HG03442 (cell line): Measurements from ENCODE around the gene NUDCD3.
"Not testable (repeated sequence)": the region's sequence is repeated elsewhere in the genome, so short reads cannot be mapped to it uniquely, and the experiment has no call there.

Experiments
- ATAC-seq: cut with Tn5 transposase; IDR thresholded peaks from one replicate; pipeline ENCODE4 v1.9.1; 2021; ENCODE audit warnings: mild to moderate bottlenecking, moderate library complexity; ENCODE audit not compliant: unreplicated experiment

NUDCD3 gene

GRCh38 chr7:44518761-44519160 lies 28.3 kb upstream of the NUDCD3 start:
- ATAC-seq: no peak

- ATAC-seq: no peak
Measured at GRCh38 chr7:44517175-44517574, 26.7 kb upstream of the NUDCD3 start.

DNA sequence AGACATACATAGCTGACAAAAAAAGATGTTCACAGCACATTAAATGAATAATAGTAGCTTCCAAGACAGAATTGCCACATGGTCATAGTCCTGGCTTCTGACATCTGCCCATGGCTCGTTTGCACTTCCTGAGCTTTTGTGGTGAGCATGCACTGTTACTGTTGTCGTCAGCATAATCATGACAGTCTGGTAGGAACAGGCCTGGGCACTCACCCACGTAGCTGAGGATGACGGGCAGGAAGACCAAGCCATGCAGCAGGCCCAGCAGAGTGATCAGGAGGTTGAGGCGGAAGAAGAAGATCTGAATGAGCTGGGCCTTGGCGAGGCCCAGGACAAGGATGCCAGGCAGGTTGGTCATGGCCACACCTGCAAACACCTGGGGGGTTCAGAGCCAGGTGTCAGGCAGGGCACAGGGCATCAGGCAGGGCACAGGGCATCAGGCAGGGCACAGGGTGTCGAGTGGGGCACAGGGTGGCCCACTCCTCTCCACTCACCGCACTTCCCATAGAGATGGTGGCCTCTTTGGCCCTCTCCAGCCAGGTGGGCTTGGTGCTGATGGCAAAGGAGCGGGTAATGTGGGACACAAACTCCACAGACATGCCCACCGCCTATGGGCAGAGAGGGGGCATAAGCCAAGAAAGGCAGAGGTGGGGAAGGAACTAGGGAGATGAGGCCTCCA lies 25.3 kb upstream of the NUDCD3 start:
- ATAC-seq: no peak

DNA sequence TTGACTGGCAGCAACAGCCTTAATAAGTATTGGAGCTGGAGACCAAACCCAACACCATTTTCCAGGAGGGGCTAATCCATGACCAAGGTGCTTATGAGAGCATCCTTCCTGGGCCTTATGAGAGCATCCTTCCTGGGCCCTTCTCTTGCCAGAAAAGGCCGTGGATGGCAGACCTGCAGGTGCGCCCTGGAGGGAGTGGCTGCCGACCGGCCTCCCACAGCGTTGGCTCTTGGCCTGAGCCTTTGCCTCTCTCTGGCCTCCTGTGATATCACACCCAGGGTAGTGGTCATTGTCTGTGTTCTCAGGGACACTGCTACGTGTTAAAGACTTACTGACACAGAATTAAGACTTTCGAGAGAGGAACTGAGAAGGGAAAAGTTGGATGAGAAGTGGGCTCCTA lies 22.3 kb upstream of the NUDCD3 start:
- no peak for ATAC-seq

DNA sequence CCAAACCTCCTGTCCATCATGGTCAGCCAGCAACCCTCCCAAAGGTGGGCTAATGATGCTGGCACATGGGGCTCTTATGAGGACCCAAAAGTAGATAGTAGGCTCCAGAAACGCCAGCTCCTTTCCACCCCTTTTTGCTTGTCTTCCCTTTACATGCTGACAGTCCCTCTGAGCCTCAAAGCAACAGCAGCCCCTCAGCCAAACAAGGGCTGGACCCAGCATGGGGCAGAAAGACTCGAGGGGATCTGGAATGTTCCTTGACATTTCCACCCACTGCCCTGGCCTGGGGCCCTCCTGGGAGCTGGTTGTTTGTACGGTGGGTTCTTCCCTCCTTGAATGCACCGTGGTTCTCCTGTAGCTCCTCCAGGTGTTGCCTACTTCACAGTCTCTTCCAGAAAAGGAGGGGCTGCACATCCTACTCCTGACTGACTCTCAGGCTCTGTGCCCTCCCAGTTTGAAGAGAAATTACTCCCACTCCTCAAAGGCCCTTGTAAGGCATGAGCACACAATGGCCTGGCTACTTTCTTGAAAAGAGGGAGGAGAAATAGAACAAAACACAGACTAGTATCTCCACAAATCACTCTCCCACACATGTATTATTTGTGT lies 21.5 kb upstream of the NUDCD3 start:
- no peak for ATAC-seq

DNA sequence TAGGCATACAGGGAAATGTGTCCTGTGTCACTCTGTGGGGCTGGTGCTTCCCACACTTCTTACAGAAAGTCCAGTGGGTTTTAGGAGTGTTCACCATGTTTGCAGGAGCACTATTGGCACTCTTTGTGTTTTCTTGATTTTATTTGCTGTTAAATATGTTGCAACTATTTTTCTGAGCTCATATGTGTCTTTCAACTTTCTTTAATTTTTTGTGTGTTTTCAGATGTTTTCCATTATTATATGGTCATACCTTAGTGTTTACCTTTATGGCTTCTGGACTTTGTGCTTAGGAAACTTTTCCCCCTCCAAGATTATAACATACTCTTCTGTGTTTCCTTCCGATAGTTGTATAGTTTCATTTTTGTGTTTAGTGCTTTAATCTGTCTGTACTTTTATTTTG lies 20.8 kb upstream of the NUDCD3 start:
- no peak for ATAC-seq

GRCh38 chr7:44508328-44509030 lies 18.0 kb upstream of the NUDCD3 start:
- no peak for ATAC-seq

GRCh38 chr7:44506592-44507288 lies 16.3 kb upstream of the NUDCD3 start:
- not testable (repeated sequence) for ATAC-seq

DNA sequence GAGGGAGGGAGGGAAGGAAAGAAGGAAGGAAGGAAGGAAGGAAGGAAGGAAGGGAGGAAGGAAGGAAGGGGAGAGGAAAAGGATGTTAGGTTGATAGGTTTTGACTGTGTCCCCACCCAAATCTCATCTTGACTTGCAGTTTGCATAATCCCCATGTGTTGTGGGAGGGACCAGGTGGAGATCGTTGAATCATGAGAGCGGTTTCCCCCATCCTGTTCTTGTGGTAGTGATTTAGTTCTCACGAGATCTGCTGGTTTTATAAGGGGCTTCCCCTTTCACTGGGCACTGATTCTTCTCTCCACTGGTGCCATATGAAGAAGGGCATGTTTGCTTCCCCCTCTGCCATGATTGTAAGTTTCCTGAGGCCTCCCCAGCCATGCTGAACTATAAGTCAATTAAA lies 15.1 kb upstream of the NUDCD3 start:
- no peak for ATAC-seq

DNA sequence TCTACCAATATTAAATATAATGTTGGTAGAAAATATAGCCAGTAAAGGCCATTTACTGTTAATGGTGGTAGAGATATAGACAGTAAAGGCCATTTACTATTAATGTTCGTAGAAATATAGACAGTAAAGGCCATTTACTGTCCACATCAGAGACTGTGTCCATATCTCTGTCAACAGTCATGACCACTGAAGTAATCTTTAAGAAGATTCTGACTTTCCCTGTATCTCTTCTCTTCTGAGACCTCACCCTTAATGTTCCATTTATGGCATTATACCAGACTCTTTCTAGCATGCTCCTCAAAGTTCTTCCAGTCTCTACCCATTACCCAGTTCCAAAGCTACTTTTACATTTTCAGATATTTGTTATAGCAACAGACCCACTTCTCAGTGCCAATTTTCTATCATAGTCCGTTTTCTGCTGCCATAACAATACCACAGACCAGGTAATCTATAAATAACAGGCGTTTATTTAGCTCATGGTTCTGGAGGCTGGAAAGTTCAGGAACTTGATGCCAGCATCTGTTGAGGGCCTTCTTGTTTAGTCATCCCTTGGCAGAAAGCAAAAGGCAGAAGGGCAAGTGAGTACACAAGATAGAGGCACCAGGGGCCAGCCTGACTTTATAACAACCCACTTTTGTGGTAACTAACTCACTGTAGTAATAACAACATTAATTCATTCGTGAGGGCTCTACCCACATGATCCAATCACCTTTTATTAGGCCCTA lies 7.9 kb upstream of the NUDCD3 start:
- ATAC-seq: no peak

- ATAC-seq: no peak
Measured at GRCh38 chr7:44497155-44498027, 6.9 kb upstream of the NUDCD3 start.

DNA sequence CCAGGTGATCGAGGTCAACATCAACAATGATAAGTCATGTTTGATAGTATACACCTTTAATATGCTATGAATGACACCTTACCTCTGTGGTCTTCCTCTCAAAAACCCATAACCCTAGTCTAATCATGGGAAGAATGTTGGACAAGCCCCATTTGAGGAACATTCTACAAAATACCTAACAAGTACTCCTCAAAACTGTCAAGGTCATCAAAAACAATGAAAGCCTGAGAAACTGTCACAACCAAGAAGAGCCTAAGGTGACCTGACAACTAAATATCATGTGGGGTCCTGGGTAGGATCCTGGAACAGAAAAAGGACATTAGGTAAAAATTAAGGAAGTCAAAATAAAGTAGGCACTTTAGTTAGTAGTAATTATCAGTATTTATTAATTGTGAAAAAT lies 5.9 kb upstream of the NUDCD3 start:
- ATAC-seq: no peak

DNA sequence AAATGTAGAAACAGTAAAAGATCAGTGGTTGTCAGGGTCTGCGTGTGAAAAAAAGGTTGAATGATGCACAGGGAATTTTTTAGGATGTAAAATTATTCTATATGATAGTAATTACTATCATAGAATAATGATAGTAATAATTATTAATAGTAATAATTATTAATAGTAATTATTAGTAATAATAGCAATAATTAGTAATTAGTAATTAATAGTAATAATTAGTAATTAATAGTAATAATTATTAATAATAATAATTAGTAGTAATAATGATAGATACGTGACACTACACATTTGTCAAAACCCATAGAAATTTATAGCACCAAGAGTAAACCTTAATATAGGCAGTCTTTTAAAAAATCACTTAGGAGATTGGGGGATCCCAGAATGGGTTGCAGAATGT lies 4.5 kb upstream of the NUDCD3 start:
- no peak for ATAC-seq

DNA sequence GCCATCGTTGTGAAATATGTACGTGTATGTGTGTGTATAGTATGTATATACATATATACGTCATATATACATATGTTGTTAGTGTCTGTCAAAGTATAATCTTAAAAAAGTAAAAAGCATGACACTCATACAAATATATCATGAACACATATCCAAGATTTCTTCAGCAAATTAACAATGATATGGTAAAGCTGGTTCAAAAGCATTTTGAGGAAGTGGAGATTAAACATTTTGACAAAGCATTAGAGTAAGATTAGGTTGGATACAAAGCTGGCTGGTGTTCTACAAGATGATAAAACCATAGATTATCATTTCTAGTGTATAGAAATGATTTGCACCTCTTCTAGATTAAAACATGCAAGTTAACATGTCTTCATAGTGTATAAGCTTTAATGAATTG lies 771 bp upstream of the NUDCD3 start:
- no peak for ATAC-seq

- ATAC-seq: peak; percentile 22
Measured at GRCh38 chr7:44489955-44490350, 505 bp downstream of the NUDCD3 start.

- ATAC-seq: no peak
Measured at GRCh38 chr7:44488955-44489354, 1.5 kb downstream of the NUDCD3 start.

- ATAC-seq: no peak
Measured at GRCh38 chr7:44486693-44487092, 3.8 kb downstream of the NUDCD3 start.

DNA sequence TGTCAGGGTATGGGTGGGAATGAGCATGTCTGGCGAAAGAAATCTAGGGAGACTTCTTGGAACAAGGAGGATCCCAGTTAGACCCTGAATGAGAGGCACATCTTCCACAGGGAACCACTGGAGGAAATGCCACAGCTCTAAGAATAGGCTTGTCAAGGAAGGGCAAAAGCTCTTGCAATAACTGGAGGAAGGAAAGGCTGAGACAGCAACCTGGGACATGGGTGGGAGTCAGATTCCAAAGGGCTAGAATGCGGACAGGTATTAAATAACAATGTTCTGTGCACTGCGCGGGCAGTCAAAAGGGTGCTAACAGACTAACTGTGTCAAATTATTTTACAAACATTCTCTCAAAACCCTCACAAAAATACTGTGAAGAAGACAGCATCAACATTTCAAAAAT lies 4.5 kb downstream of the NUDCD3 start:
- ATAC-seq: no peak

DNA sequence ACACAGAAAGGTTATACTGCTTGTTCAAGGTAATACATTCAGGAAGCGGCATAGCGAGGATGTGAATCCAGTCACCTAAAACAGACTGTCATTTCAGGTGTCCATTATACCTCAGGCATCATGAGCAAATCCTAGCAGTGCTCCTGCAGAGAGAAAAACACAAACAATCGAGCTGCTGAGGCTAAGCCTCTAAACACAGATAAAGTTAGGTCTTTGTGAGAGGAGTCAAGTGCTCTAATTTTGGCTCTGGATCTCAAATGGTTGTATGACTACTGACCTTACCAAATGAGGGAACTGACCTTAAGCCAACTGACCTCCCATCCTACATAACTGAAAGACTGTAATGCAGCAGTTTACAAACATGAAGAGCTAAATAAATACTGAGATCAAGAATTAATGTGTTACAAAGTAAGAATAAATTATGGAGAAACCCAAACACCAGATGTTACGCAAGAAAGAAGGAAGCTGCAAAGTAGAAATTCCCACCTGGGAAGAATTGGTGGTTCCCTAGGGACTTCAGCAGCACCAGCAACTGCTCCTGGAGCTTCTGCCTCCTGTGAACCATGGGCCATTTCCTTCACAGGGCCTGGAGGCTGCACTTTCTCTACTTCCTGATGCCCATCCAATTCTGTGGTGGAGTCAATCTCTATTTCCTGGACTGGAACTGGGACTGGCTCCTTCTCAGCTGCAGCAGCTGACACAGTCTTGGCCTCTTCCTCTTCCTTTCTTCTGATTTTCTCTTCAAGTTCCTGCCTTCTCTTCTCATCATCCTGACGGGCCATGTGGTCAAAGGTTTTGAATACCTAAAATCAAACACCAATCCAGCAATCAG lies 5.8 kb downstream of the NUDCD3 start:
- no peak for ATAC-seq
